Amniotic epithelial cell (primary cell): Measurements from ENCODE around the gene C1QTNF1.
"Not testable (repeated sequence)": the region's sequence is repeated elsewhere in the genome, so short reads cannot be mapped to it uniquely, and the experiment has no call there.

Experiments used
- DNase-seq: peaks from one replicate; pipeline ENCODE4 v3.0.0-alpha.2; 2010; ENCODE audit warnings: low read depth

C1QTNF1 gene

GRCh38 chr17:79023180-79023705 lies 726 bp upstream of the C1QTNF1 start:
- no peak for DNase-seq

GRCh38 chr17:79024901-79025737 lies 1.1 kb downstream of the C1QTNF1 start:
- no peak for DNase-seq

DNA sequence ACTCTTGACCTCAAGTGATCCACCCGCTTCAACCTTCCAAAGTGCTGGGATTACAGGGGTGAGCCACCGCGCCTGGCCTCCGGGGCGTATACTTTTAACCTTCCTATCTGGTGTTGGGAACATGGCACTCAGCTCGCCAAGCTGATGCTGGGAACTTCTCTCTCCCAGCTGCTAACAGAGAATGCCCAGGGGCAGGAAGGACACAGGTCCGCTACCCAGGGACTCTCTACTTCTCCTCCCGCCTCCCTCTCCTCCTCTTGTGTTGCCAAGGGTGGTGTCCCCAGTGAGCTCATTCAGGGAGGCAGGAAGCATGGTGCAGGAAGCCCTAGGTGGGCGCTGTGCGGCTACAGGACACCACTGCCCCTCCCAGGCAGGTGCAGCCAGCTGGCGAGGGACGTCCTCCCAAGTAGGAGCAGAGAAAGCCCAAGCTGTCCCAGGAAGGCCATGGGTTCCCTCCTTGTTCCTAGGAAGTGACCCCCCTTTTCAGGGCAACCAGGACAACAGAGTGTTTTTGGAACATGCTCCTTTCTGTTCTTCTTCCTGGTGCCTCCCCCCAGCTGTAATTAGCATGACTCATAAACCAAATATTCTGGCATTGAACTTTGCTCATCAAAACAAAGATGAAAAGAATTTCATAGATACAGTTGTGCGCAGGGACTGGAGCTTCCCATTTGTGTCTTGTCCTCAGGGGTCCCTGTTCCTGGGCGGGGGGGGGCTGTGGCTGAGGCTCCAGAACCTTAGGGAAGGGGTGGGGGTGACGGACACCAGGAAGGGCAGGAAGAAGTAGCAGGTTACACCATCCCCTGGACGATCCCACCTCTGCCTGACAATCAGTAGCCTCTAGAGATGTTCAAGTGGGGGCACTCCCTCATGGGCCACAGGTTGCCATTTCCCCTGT lies 2.7 kb downstream of the C1QTNF1 start:
- peak; percentile 71 for DNase-seq

DNA sequence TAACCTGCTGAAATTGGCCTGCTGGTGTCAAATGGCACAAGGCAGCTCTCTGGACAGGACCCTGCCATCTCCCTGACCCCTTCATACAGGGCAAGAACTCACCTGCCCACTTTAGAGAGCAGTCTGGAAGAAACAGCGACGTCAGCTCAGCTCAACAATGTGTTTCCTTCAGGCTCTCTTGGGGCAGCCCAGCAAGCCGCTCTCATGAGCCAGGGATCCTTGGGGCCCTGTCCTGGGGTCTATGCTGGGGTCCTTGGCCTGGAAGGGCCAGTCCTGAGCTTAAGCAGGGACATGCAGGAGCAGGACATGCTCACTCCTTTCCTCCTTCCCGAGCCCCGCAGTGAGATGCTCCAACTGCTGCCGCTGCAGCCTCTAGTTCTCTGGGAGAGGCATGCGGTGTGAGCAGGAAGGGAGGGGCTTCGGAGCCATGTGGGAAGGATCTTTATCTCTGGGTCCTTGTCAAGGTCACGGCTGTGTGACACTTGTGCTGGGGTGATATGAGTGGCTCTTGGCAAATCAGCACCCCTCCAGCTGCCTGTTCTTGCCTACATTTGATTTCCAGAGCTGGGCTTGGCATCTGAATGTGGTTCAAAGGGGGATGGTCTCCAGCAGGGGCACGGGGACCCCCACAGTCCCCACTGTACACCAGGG lies 3.4 kb downstream of the C1QTNF1 start:
- DNase-seq: no peak

DNA sequence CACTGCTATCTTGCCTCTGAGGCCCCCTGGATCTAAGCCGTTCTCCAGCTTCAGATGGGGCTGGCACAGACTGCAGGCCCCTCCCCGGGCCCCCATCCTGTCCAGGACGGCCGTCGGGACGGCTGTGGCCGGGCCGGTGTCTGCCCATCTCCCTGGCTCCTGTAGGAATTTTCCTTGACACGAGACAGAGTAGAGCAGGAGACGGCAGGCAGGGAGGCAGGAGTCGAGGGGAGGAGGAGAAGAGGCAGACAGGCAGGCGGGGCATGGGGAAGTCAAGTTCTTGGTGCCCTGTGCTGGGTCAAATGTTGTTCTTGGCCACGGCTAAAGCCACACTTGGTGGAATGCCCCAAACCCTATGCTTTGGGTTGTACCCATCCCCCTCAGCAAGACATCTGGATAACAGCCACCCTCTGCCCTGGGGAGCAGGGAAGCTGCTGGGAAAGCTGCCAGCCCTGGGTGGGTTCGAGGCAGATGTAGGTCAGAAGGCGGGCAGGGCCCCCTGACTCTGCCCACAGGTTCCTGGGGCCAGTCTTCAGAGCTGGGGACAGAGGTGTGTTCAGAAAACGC lies 4.0 kb downstream of the C1QTNF1 start:
- DNase-seq: peak; percentile 45

DNA sequence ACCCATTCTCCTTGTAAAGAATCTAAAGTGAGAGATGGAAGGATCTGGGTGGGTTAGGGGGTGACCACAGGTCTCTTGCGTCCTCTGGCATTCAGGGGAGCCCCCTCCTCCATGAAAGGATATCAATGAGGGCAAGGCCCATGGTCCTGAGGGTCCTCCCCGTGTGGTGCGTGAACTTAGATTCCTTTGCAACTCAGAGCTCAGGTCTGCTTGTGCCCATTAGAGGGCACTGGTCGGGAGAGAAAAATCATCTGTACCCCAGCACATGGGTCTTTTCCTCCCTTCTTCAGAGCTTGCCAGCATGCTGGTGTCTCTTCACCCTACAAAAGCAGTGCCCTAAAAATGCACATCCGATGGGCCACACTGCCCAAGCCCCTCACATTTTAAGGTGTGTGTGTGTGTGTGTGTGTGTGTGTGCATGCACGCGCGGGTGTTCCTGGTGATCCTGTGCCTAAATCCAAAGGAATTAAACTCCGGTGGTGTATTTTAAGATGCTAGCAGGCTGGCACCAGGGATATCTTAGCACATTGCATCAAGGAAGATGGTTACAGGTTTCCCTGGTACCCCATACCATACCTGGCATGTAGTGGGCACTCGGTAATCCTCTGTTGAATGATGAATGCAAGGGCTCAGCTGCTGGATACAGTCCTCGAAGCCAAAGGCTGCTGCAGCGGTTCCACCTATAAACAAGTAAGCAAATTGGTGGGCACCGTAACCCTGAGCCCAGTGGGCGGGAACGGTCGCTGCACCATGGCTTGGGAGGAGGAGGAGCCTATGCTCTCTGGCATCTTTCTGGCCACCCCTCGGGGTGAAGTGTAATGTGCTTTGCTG lies 4.7 kb downstream of the C1QTNF1 start:
- DNase-seq: no peak

DNA sequence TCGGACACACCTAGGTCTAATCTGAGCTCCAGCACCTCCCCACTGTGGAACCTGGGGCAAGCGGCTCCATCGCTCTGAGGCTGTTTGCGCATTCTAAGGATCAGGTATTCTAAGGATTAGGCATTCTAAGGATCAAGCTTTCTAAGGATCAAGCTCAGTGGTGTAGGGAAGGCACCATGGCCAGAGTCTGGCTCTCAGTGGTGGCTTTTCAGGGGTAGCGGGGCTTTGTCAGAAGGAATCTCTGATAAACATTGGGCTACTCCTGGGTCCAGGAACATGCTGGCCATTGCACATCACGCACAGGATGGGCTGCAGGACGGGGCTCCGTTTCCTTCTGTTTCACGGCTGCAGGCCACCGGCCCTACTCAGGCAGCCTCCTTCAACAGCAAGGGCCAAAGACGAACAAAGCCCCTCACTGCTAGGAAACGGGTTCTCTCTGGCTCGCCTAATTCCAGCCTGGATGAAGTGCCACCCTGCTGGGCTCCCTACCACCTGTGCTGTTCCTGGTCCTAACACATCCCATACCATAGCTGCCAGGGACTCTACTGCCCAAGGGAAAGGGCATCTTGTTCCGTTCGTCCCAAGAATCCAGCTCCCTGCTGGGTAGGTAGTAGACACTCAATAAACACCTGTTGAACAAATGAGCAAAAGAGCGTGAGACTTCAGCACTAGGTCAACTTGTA lies 5.5 kb downstream of the C1QTNF1 start:
- no peak for DNase-seq

GRCh38 chr17:79030636-79031035 lies 6.7 kb downstream of the C1QTNF1 start:
- not testable (repeated sequence) for DNase-seq

DNA sequence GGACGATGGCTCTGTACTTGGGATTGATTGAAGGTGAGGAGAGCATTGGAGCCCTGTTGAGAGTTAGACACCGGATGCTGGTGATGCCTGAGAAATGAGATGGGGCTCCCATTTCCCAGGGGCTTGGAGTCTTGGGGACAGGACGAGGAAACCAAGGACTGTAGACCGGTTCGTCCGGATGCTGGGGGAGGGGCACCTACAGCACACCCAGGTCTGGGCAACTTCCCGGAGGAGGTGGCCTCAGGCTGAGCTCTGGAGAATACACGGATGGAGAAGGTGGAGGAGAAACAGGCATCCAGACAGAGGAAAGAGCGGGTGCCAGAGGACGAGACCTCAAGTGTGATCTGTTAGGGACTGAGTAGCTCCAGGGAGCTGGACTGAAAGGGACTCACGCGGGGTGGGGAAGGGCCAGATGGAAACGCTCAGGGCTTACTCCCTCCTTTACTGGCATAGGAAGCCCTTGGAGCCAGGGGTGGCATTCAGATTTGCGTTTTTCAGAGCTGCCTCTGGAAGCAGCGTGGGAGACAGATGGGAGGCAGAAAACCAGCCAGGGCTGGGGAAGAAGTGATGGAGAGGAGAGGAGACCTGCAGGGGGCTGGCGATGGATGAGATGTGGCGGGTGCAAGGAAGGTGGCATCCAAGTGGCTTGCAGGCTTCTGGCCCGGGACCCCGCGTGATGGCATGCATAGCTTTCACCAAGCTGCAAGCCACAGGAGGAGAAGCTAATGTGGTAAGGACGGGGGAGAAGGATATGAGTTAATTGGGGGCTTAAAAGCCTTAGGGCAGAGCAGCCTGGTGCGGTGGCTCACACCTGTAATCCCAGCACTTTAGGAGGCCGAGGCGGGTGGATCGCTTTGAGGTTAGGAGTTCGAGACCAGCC lies 8.3 kb downstream of the C1QTNF1 start:
- DNase-seq: no peak

- DNase-seq: no peak
Measured at GRCh38 chr17:79033046-79033616, 9.2 kb downstream of the C1QTNF1 start.

DNA sequence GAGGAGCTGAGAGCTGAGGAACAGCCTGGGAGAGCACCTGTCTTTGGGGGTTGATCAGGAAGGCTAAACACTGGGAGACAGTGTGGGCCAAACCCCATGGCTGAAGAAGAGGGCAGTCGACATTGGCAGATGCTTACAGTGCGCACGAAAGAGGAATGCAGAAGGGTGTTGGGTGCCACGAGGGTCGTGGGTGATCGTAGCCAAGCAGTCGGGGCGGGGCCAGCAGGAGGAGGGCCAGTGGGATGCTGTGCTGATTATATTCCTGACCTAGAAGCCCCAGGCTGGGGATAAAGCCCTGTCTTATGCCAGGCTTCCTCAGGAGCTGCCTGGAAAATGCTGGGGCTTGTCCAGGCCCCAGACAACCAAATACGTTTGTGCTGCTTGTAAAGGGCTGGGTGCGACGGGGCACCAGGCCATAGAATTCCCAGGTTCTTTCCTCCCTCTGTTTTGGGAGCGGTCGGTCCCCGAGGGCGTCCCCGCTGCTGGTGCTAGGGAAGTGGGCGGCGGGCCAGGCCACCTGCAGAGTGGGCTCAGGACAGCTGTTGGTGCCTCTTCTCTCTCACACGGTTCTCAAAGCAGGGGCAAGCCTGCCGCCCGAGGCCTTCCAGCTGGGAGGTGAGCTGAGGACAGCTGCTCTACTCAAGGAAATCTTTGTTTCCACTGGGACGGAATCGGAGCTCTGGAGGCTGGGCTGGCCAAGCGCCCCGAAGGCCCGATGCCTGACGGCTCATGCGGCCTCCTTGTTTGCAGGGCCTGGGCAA lies 10.0 kb downstream of the C1QTNF1 start:
- no peak for DNase-seq

DNA sequence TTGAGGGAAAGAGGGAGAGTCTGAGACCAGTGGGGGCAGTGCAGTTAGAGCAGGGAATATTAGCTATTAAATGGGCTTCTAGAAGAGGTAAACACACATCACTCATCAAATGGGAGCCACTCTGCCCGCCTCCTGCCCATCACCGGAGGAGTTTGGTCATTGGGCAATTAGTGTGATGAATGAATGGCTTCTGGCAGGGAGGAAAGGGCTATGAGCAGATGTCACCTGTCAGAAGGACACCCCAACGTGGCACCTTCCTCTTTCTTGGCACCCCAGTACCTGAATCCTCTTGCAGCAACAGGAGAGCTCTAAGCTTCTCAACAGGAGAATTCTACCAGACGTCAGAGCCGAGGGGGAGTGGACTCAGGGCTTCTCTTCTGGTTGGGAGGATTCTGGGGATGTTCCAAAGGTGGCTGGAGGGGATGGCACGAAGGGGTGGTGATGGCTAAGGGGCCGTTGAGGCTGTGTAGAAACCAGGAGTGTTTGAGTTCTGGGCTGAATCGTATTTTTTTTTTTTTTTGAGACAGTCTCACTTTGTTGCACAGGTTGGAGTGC lies 11.0 kb downstream of the C1QTNF1 start:
- DNase-seq: no peak

- no peak for DNase-seq
Measured at GRCh38 chr17:79035686-79036085, 11.7 kb downstream of the C1QTNF1 start.

DNA sequence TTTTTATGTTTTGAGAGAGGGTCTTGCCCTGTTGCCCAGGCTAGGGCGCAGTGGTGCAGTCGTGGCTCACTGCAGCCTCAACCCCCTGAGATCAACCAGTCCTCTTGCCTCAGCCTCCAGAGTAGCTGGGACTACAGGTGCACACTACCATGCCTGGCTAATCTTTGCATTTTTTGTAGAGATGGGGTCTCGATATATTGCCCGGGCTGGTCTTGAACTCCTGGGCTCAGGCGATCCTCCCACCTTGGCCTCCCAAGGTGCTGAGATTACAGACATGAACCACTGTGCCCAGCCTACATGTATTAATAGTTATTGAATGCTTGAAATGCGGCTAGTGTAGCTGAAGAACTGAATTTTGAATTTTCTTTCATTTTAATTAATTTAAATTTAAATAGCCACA lies 12.2 kb downstream of the C1QTNF1 start:
- no peak for DNase-seq

DNA sequence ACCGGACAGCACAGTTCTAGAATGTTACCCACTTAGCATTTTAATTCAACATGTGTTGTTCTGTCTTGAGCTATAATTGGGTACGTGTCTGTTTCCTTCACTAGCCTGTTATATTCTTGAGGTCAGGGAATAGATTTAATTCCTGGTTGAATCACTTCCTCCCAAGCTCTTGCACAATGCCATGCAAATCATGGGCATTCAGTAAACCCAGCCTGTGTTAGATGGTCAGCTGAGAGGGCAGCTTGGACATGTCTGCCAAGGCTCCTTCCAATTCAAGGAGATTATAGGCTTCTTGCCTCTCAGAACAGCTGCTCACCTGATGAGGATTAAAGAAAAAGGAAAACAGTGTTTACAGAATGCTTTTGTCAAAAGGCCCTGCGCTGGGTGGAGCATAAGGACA lies 12.6 kb downstream of the C1QTNF1 start:
- DNase-seq: peak; percentile 97

DNA sequence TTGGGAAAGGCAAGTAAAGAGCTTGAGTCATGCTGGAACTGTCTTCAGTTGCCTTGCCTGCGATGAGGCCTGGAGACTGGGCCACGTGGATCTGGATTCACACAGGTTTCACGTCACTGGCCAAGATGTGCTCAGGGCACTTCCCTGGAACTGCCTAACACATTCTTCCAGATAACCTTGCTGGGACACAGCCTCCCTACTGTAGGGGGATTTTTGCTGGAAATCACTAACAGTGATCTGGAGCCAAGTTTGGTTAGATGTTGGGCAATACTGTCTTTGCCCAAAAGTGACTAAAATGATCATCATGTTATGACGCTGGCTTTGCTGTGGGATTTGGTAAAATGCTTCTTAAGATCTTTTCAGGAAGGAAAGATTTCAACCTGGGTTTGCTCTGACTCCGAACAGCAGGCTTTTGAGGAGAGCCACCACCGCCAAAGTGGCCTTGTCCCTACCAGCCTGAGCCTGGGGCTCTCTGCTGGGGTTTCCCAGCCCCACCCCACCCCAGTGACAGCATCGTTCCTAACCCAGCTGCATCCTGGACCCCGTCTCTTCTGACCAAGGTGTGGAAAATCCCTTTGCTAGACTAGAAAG lies 14.7 kb downstream of the C1QTNF1 start:
- peak; percentile 99 for DNase-seq

GRCh38 chr17:79039171-79039570 lies 15.2 kb downstream of the C1QTNF1 start:
- DNase-seq: no peak

GRCh38 chr17:79039886-79040285 lies 15.9 kb downstream of the C1QTNF1 start:
- DNase-seq: no peak
